ENCODE data around the gene HINT3.

GRCh38 chr6:125931733-125932450, 24.7 kb upstream of the HINT3 start:
- TF ChIP-seq EZH2 (IDR thresholded peaks at IDR 0.05; ENCODE audit: low read depth) (no peak), CTCF (conservative IDR thresholded peaks at IDR 0.05) (no peak)

Data from PC-9 (cell line).